Epithelial cell of prostate (primary cell): Measurements from ENCODE around the gene KIRREL3.

Source experiments
- DNase-seq: peaks from one replicate; pipeline ENCODE4 v3.0.0-alpha.2; 2011; ENCODE audit warnings: low read depth, low spot score
- H3K27ac ChIP-seq: fragments of 450-650 bp; 2 replicates; pipeline ENCODE4 v1.5.1; 2017; ENCODE audit warnings: mild to moderate bottlenecking

KIRREL3 gene

GRCh38 chr11:126886085-126886484, 114.5 kb downstream of the KIRREL3 start:
- DNase-seq: no peak
- no peak overlapping the region for H3K27ac ChIP-seq

GRCh38 chr11:126884594-126884993, 116.0 kb downstream of the KIRREL3 start:
- no peak overlapping the region for H3K27ac ChIP-seq
- DNase-seq: no peak

- H3K27ac ChIP-seq: no peak overlapping the region
- no peak for DNase-seq
These were observed 116.4 kb downstream of the KIRREL3 start for GRCh38 chr11:126884192-126884591.

- no peak for DNase-seq
These were observed 119.7 kb downstream of the KIRREL3 start for GRCh38 chr11:126880872-126881271.

GRCh38 chr11:126879516-126879915, 121.1 kb downstream of the KIRREL3 start:
- H3K27ac ChIP-seq: no peak overlapping the region
- DNase-seq: no peak

More at GRCh38 chr11:126880872-126881271, 119.7 kb downstream of the KIRREL3 start:
- H3K27ac ChIP-seq: no peak overlapping the region

- no peak for DNase-seq
- H3K27ac ChIP-seq: no peak overlapping the region
These were observed 121.6 kb downstream of the KIRREL3 start for GRCh38 chr11:126878913-126879482.

GRCh38 chr11:126874831-126875230, 125.7 kb downstream of the KIRREL3 start:
- DNase-seq: no peak
- H3K27ac ChIP-seq: no peak overlapping the region

- no peak overlapping the region for H3K27ac ChIP-seq
- DNase-seq: no peak
These were observed 126.3 kb downstream of the KIRREL3 start for GRCh38 chr11:126874276-126874675.

GRCh38 chr11:126871792-126872191, 128.8 kb downstream of the KIRREL3 start:
- no peak overlapping the region for H3K27ac ChIP-seq
- DNase-seq: no peak

GRCh38 chr11:126870021-126870420, 130.5 kb downstream of the KIRREL3 start:
- no peak for DNase-seq

GRCh38 chr11:126868741-126869140, 131.8 kb downstream of the KIRREL3 start:
- no peak for DNase-seq
- no peak overlapping the region for H3K27ac ChIP-seq

More at GRCh38 chr11:126870021-126870420, 130.5 kb downstream of the KIRREL3 start:
- H3K27ac ChIP-seq: no peak overlapping the region

- DNase-seq: no peak
- no peak overlapping the region for H3K27ac ChIP-seq
These were observed 135.6 kb downstream of the KIRREL3 start for GRCh38 chr11:126864934-126865333.

GRCh38 chr11:126863294-126863997, 137.1 kb downstream of the KIRREL3 start:
- no peak for DNase-seq
- no peak overlapping the region for H3K27ac ChIP-seq

- no peak overlapping the region for H3K27ac ChIP-seq
- DNase-seq: no peak
These were observed 137.8 kb downstream of the KIRREL3 start for GRCh38 chr11:126862664-126863243.

GRCh38 chr11:126861796-126862459, 138.6 kb downstream of the KIRREL3 start:
- no peak for DNase-seq

GRCh38 chr11:126857860-126858808, 142.4 kb downstream of the KIRREL3 start:
- H3K27ac ChIP-seq: no peak overlapping the region
- DNase-seq: no peak

More at GRCh38 chr11:126861796-126862459, 138.6 kb downstream of the KIRREL3 start:
- no peak overlapping the region for H3K27ac ChIP-seq

- H3K27ac ChIP-seq: no peak overlapping the region
- no peak for DNase-seq
These were observed 145.0 kb downstream of the KIRREL3 start for GRCh38 chr11:126855536-126855935.

GRCh38 chr11:126853732-126854131, 146.8 kb downstream of the KIRREL3 start:
- DNase-seq: no peak

GRCh38 chr11:126844789-126845188, 155.8 kb downstream of the KIRREL3 start:
- H3K27ac ChIP-seq: no peak overlapping the region
- no peak for DNase-seq

More at GRCh38 chr11:126853732-126854131, 146.8 kb downstream of the KIRREL3 start:
- no peak overlapping the region for H3K27ac ChIP-seq

- H3K27ac ChIP-seq: no peak overlapping the region
- no peak for DNase-seq
These were observed 157.5 kb downstream of the KIRREL3 start for GRCh38 chr11:126843096-126843495.
